Esophagus squamous epithelium (tissue), 5 donors: ENCODE data around the gene ARHGAP25. TPM values are rescaled to one million over a fixed set of nuclear protein-coding genes. Genes with fewer than 3 reads are reported as not detected.
A peak's percentile ranks its signal among the peaks of the same experiment; 100 is the strongest.

Source experiments
- DNase-seq: peaks from one replicate; lab custom pipeline; 2025; lab: John Stamatoyannopoulos, UW
- H3K27ac ChIP-seq, 4 donors: fragments of 200-600 bp; sonication (generic); one replicate each; pipeline ENCODE4 v1.5.1; 2016 to 2019; ENCODE audit warnings: mild to moderate bottlenecking in 1 of 4
- H3K27me3 ChIP-seq, 4 donors: fragments of 200-600 bp; sonication (generic); 1 replicate in 3 of 4; 2 replicates in 1 of 4; pipeline versions ENCODE4 v1.5.1 to v1.6.0; 2017 to 2021; ENCODE audit warnings: antibody characterized with exemption in 1 of 4
- H3K36me3 ChIP-seq, 3 donors: fragments of 200-600 bp; sonication (generic); one replicate each; pipeline ENCODE4 v1.5.1; 2016 to 2019
- H3K4me1 ChIP-seq, 3 donors: fragments of 200-600 bp; sonication (generic); one replicate each; pipeline ENCODE4 v1.5.1; 2017 to 2019
- H3K4me3 ChIP-seq, 4 donors: fragments of 200-600 bp; sonication (generic); 1 replicate in 3 of 4; 2 replicates in 1 of 4; pipeline ENCODE4 v1.5.1; 2016 to 2019; ENCODE audit warnings: mild to moderate bottlenecking in 2 of 4, moderate library complexity in 1 of 4
- H3K9me3 ChIP-seq, 3 donors: fragments of 200-600 bp; sonication (generic); one replicate each; pipeline ENCODE4 v1.5.1; 2016 to 2019
- POLR2A ChIP-seq, 4 donors: fragments of 450-650 bp; IDR thresholded peaks; one replicate each; pipeline ENCODE4 v1.6.1; 2017; ENCODE audit warnings: antibody characterized with exemption in 4 of 4, mild to moderate bottlenecking in 4 of 4, moderate library complexity in 3 of 4
- WGBS, 2 donors: methylation state at CpG; one replicate each; pipeline ENCODE4 v1.1.5; 2018; 5-methylcytosine and 5-hydroxymethylcytosine counted together
- intact Hi-C: fragments of 100-400 bp; cut with DNase I; formaldehyde crosslinking; loops from one replicate; pipeline ENCODE4 v1.15.0; 2022
- total RNA-seq, 4 donors: library from RNA; depleted of rRNA; stranded (reverse); fragments of >200 nt; gene quantifications; one replicate each; pipeline ENCODE4 v1.1.0, GENCODE V29; 2016
- TF ChIP-seq, protein P1 (sequence below), 6 experiments: fragments of 450-650 bp in 4 of 6; fragments of 200-600 bp in 2 of 6; sonication (generic) in 2 of 6; IDR thresholded peaks; one replicate each; pipeline ENCODE4 v1.5.1; 2016 to 2019; ENCODE audit warnings: antibody characterized with exemption in 6 of 6, mild to moderate bottlenecking in 4 of 6, moderate library complexity in 4 of 6
- donor health status: DM: yes; HTN: yes; CAD: no.

The ARHGAP25 gene
- total RNA-seq, 4 donors from 2014 or later = 3.2 to 9.0 (median 5.5) TPM

DNA sequence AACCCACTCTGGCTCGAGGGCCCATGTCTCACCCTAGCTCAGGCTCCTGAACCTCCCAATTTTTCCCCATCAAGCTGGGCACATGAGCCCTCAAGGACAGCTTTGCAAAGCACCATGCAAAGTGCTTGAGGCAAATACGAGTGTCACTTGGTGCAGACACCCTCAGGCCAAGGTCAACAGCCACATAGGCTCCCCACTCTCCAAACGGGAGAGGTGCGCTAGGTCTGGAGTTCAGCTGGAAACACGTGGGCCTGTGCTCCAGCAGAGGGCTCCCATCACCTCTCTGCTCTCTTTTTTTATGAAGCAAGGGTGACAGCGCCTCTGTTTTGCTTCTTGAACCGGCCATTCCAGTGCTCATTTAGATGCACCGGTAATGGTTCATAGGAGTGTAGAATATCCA is 11.9 kb upstream of the ARHGAP25 start:
- Histone ChIP-seq H3K9me3 (no peaks in the 10 kb centered on the region), H3K4me3 (no peak overlapping the region), H3K27ac (no peak overlapping the region), H3K4me1 (peaks cover 4 to 16% (median 4%) of the 10 kb centered on the region in 3 donors), H3K27me3 (no peaks in the 10 kb centered on the region), H3K36me3 (no peaks in the 10 kb centered on the region)
- WGBS, 2 donors = 81 to 100% methylated on average over 2 to 4 of the region's 8 CpGs
- intact Hi-C loops = no loop called here
- TF ChIP-seq, protein P1, sequence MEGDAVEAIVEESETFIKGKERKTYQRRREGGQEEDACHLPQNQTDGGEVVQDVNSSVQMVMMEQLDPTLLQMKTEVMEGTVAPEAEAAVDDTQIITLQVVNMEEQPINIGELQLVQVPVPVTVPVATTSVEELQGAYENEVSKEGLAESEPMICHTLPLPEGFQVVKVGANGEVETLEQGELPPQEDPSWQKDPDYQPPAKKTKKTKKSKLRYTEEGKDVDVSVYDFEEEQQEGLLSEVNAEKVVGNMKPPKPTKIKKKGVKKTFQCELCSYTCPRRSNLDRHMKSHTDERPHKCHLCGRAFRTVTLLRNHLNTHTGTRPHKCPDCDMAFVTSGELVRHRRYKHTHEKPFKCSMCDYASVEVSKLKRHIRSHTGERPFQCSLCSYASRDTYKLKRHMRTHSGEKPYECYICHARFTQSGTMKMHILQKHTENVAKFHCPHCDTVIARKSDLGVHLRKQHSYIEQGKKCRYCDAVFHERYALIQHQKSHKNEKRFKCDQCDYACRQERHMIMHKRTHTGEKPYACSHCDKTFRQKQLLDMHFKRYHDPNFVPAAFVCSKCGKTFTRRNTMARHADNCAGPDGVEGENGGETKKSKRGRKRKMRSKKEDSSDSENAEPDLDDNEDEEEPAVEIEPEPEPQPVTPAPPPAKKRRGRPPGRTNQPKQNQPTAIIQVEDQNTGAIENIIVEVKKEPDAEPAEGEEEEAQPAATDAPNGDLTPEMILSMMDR (IDR thresholded peaks at IDR 0.05) = peak in 1 of 6 experiments; percentile 10
- TF ChIP-seq POLR2A (IDR thresholded peaks at IDR 0.05) = no peak
- no peak for DNase-seq

DNA sequence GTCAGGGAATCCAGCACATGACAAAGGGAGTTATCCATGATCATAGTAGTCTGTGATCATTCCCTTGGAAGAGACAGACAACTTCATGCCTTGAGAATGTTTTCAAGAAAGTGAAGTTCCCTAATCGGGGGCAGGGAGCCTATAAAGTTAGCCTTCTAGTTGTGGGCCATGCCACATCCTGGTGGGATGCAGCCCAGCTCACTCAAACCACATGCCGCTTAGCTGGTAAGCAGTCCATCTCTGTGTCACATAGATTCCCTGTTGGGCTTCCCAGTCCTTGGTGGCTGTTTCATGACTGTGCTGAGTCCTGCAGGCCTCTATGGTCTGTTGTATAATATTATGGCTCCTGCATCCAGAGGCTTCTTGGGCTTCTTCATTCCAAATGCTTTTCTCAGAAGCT is 11.4 kb upstream of the ARHGAP25 start:
- intact Hi-C loops = no loop called here
- 75 to 100% methylated on average over 2 of the region's 2 CpGs for WGBS, 2 donors
- TF ChIP-seq, protein P1 (IDR thresholded peaks at IDR 0.05) = no peak
- TF ChIP-seq POLR2A (IDR thresholded peaks at IDR 0.05) = no peak
- DNase-seq = no peak
- no peaks in the 10 kb centered on the region for H3K27me3 ChIP-seq
- H3K4me3 ChIP-seq = no peak overlapping the region
- no peak overlapping the region for H3K27ac ChIP-seq
- H3K36me3 ChIP-seq = no peaks in the 10 kb centered on the region
- peaks cover 4 to 16% (median 4%) of the 10 kb centered on the region in 3 donors for H3K4me1 ChIP-seq
- H3K9me3 ChIP-seq = no peaks in the 10 kb centered on the region

DNA sequence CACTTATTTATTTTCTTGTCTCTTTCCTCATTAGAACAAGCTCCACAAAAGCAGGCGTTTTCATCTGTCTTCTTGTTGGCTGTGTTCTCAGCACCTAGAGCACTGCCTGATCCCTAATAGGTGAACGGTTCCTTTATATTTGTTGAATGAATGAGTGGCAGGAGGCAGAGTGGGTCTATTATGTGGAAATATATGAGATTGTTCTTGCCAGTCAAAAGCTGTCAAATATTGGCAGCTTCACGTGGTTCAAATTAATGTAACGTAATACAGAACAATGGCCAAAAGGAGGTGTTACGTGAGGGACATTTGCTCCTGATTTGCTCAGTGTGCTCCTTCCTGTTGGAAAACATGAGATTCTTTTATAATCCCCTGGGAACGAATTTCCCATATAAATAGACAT is 8.5 kb upstream of the ARHGAP25 start:
- H3K4me3 ChIP-seq = no peak overlapping the region
- H3K9me3 ChIP-seq = no peaks in the 10 kb centered on the region
- no peaks in the 10 kb centered on the region for H3K36me3 ChIP-seq
- TF ChIP-seq POLR2A (IDR thresholded peaks at IDR 0.05) = no peak
- TF ChIP-seq, protein P1 (IDR thresholded peaks at IDR 0.05) = no peak
- no peak for DNase-seq
- intact Hi-C loops = no loop called here
- no peak overlapping the region for H3K27ac ChIP-seq
- no peaks in the 10 kb centered on the region for H3K27me3 ChIP-seq
- peaks cover 8 to 26% (median 12%) of the 10 kb centered on the region in 3 donors for H3K4me1 ChIP-seq
- 41 to 49% methylated on average over 6 of the region's 6 CpGs for WGBS, 2 donors

DNA sequence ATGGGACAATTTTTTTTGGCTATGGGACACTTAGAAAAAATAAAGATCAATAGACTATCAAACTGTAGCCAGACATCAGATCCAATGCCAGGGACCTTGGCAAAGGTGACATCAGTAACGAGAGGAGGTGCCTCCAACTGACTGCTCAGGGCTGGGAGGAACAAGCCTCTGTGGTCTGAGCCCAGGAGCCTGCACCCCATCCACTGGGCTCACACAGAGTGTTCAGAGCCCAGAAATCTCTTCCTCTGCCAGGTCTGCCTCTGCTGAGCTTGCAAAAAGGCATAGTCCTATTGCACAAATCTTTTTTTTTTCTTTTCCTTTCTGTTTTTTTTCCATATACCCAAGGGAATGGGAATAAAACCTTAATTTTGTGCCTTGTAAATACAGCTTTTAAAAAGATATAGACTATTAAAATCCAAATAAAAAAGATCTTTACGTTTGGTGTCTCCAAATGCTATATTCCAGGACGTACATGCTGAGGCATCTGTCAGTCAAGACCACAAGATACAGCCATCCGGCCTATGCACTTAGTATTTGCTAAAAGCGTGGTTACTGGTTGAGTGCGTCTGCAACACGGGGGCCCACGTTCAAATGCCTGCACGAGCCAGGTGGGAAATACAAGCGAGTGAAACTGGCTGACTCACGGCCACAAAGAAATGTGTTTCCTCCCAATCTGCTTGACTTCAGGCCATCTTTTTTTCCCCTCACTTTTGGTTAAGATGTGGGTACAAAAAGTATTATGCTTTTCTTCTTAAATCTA is 7.8 kb upstream of the ARHGAP25 start:
- H3K4me1 ChIP-seq = peaks cover 10 to 29% (median 16%) of the 10 kb centered on the region in 3 donors
- no peaks in the 10 kb centered on the region for H3K9me3 ChIP-seq
- WGBS, 2 donors = 53 to 61% methylated on average over 10 of the region's 11 CpGs
- TF ChIP-seq, protein P1 (IDR thresholded peaks at IDR 0.05) = no peak
- no peak for TF ChIP-seq POLR2A (IDR thresholded peaks at IDR 0.05)
- peak; percentile 20 for DNase-seq
- intact Hi-C loops = no loop called here
- H3K4me3 ChIP-seq = no peak overlapping the region
- no peaks in the 10 kb centered on the region for H3K36me3 ChIP-seq
- H3K27me3 ChIP-seq = no peaks in the 10 kb centered on the region
- H3K27ac ChIP-seq = peak overlapping the region in 2 of 4 donors; percentile 25 to 47

DNA sequence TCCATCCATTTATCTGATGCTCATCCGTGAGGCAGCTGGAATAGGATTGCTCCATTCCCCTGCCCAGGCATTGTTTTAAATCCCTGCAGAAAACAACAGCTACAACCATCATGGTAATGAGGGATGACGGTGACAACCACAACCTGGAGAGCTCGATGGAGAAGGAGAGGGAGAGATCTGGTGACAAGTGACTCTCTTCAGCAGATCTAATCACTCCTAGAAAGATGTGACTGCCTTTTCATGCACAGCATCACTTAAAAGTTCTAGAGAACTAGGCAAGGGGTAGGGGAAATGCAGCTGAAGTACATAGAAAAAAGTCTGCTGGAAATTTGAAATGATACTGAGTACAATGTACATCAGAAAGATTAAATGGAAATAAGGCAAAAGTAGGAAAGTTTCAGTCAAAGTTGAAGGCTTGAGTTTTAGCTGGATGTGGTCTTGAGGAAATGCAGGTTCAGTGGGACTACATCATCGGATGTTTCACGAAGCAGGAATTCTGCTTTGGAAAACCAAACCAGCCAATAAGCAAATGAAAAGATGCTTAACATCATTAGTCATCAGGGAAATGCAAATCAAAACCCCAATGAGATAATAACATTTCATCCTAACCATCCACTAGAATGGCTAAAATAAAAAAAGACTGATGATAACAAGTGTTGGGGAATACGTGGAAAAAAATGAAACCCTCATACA is 6.8 kb upstream of the ARHGAP25 start:
- H3K9me3 ChIP-seq = no peaks in the 10 kb centered on the region
- H3K4me1 ChIP-seq = peaks cover 10 to 24% (median 13%) of the 10 kb centered on the region in 3 donors
- WGBS, 2 donors = 66 to 74% methylated on average over 6 of the region's 6 CpGs
- intact Hi-C loops = no loop called here
- TF ChIP-seq POLR2A (IDR thresholded peaks at IDR 0.05) = no peak
- TF ChIP-seq, protein P1 (IDR thresholded peaks at IDR 0.05) = no peak
- H3K27me3 ChIP-seq = no peaks in the 10 kb centered on the region
- no peaks in the 10 kb centered on the region for H3K36me3 ChIP-seq
- no peak overlapping the region for H3K4me3 ChIP-seq
- no peak for DNase-seq
- peak overlapping the region in 2 of 4 donors; percentile 25 to 47 for H3K27ac ChIP-seq
